Endothelial cell of umbilical vein (primary cell): ENCODE results near the gene KIF3A. TPM values are rescaled to one million over a fixed set of nuclear protein-coding genes. Genes with fewer than 3 reads are reported as not detected.

Source experiments
- BruUV-seq: library from RNA; stranded (reverse); fragments of 400-500 nt; replicated peaks from 2 replicates; lab custom pipeline; 2021; lab: Mats Ljungman, UMichigan
- CTCF ChIA-PET: fragments of 300-600, 350-600 bp; sonication (Branson Sonifier 250); formaldehyde crosslinking; loops from one replicate; lab custom pipeline; 2021; ENCODE audit warnings: antibody characterized with exemption, inconsistent platforms; lab: Charles Lee
- POLR2A ChIA-PET: fragments of 300-600, 350-600 bp; sonication (Branson Sonifier 250); formaldehyde crosslinking; loops from one replicate; lab custom pipeline; 2021; ENCODE audit warnings: antibody characterized with exemption, inconsistent platforms; lab: Charles Lee
- DNase-seq: peaks from one replicate; pipeline ENCODE4 v3.0.0-alpha.2; 2011; ENCODE audit warnings: low read depth, low spot score
- FAIRE-seq: peaks from 2 replicates; lab custom pipeline; 2011; peaks lifted over from hg19 to GRCh38; lab: Jason Lieb, UNC
- H2AFZ ChIP-seq: 2 replicates; pipeline ENCODE4 v1.6.0; 2012; ENCODE audit warnings: low read depth, low read length, control low read depth, inconsistent platforms
- H3K27ac ChIP-seq: 2 replicates; pipeline ENCODE4 v1.5.1; 2011; ENCODE audit warnings: low read depth, mild to moderate bottlenecking, control low read depth, low read length, moderate library complexity; ENCODE audit not compliant: insufficient read depth
- H3K27me3 ChIP-seq, 2 experiments: 2 replicates each; pipeline versions ENCODE4 v1.6.0 to v1.6.1; 2011; ENCODE audit warnings: low read length in 2 of 2, mixed read lengths in 1 of 2; ENCODE audit not compliant: control insufficient read depth in 2 of 2, insufficient read depth in 2 of 2
- H3K36me3 ChIP-seq, 2 experiments: 2 replicates in 1 of 2; 3 replicates in 1 of 2; pipeline ENCODE4 v1.5.1; 2011; ENCODE audit warnings: low read length in 2 of 2, mild to moderate bottlenecking in 1 of 2, moderate library complexity in 1 of 2; ENCODE audit not compliant: control insufficient read depth in 2 of 2, insufficient read depth in 2 of 2; ENCODE audit errors: extremely low read depth in 1 of 2
- H3K4me1 ChIP-seq: 3 replicates; pipeline ENCODE4 v1.5.1; 2011; ENCODE audit warnings: mild to moderate bottlenecking, low read length; ENCODE audit not compliant: control insufficient read depth, insufficient read depth; ENCODE audit errors: extremely low read depth
- H3K4me2 ChIP-seq: 2 replicates; pipeline ENCODE4 v1.6.1; 2011; ENCODE audit warnings: low read length, control low read depth, mixed read lengths; ENCODE audit not compliant: insufficient read depth
- H3K4me3 ChIP-seq, 3 experiments: fragments of 200-600 bp in 1 of 3; sonication (generic), shearing (Covaris generic) in 1 of 3; replicated peaks in 1 of 3; 2 replicates each; pipeline ENCODE4 v1.5.1; 2011 to 2016; ENCODE audit warnings: control low read depth in 3 of 3, low read length in 3 of 3, mild to moderate bottlenecking in 2 of 3, inconsistent platforms in 1 of 3, low read depth in 1 of 3, moderate library complexity in 1 of 3; ENCODE audit not compliant: insufficient read depth in 1 of 3
- H3K79me2 ChIP-seq: 2 replicates; pipeline ENCODE4 v1.6.0; 2012; ENCODE audit warnings: low read length, inconsistent platforms; ENCODE audit not compliant: control insufficient read depth, insufficient read depth
- H3K9ac ChIP-seq: replicated peaks from 2 replicates; pipeline ENCODE3; 2011; ENCODE audit warnings: low read length, control low read depth; ENCODE audit not compliant: insufficient read depth; ENCODE audit errors: extremely low read depth
- H3K9me1 ChIP-seq: replicated peaks from 3 replicates; pipeline ENCODE4 v1.6.0; 2011; ENCODE audit warnings: mild to moderate bottlenecking, low read length; ENCODE audit not compliant: control insufficient read depth, insufficient read depth; ENCODE audit errors: extremely low read depth
- H3K9me3 ChIP-seq: replicated peaks from 2 replicates; pipeline ENCODE4 v1.5.1; 2012; ENCODE audit warnings: low read length, inconsistent platforms; ENCODE audit not compliant: control insufficient read depth, insufficient read depth
- H4K20me1 ChIP-seq: replicated peaks from 2 replicates; pipeline ENCODE3; 2011; ENCODE audit warnings: mild to moderate bottlenecking, low read length; ENCODE audit not compliant: control insufficient read depth, insufficient read depth; ENCODE audit errors: extremely low read depth
- CTCF ChIP-seq, 2 donors: IDR thresholded peaks; 1 replicate in 1 of 2; 2 replicates in 1 of 2; pipeline ENCODE4 v1.5.1; 2011; ENCODE audit warnings: low read length in 2 of 2, mild to moderate bottlenecking in 2 of 2, moderate library complexity in 2 of 2, control low read depth in 1 of 2, inconsistent platforms in 1 of 2, low read depth in 1 of 2; ENCODE audit not compliant: insufficient read depth in 1 of 2; ENCODE audit errors: extremely low read depth in 1 of 2
- EZH2 ChIP-seq: IDR thresholded peaks from 2 replicates; pipeline ENCODE4 v1.6.1; 2012; ENCODE audit warnings: borderline replicate concordance, low read depth, mild to moderate bottlenecking, moderate library complexity, low read length, inconsistent platforms; ENCODE audit not compliant: severe bottlenecking
- FOS ChIP-seq: IDR thresholded peaks from 2 replicates; pipeline ENCODE4 v1.6.1; 2011; ENCODE audit warnings: mild to moderate bottlenecking, low read length, moderate library complexity, borderline replicate concordance; ENCODE audit not compliant: insufficient read depth
- GATA2 ChIP-seq: IDR thresholded peaks from 2 replicates; pipeline ENCODE4 v1.7.0; 2011; ENCODE audit warnings: low read depth, mild to moderate bottlenecking, moderate library complexity, mixed read lengths, low read length; ENCODE audit not compliant: insufficient read length, insufficient read depth
- JUN ChIP-seq: IDR thresholded peaks from 2 replicates; pipeline ENCODE4 v1.6.1; 2011; ENCODE audit warnings: borderline replicate concordance, low read depth; ENCODE audit not compliant: insufficient read length, insufficient read depth
- MAX ChIP-seq: IDR thresholded peaks from 2 replicates; pipeline ENCODE4 v1.6.1; 2011; ENCODE audit not compliant: insufficient read depth, insufficient read length
- MYC ChIP-seq: IDR thresholded peaks from one replicate; pipeline ENCODE4 v1.6.1; 2011; ENCODE audit warnings: mild to moderate bottlenecking, low read depth, low read length
- POLR2A ChIP-seq: IDR thresholded peaks from 2 replicates; pipeline ENCODE4 v1.6.1; 2012; ENCODE audit warnings: low read depth, mild to moderate bottlenecking, control low read depth, low read length
- POLR2AphosphoS5 ChIP-seq: IDR thresholded peaks from 2 replicates; pipeline ENCODE4 v1.6.1; 2012; ENCODE audit warnings: low read depth, mild to moderate bottlenecking, control low read depth, low read length, moderate library complexity; ENCODE audit not compliant: insufficient read depth
- dilution Hi-C: fragments of 300-500 bp; cut with MboI; formaldehyde crosslinking; loops from one replicate; pipeline ENCODE4 v1.15.0; 2019; ENCODE audit warnings: low sequenced_read_pairs; ENCODE audit not compliant: extremely low pct_ligation_motif_present
- intact Hi-C: fragments of 100-400 bp; cut with micrococcal nuclease; formaldehyde crosslinking; loops from one replicate; pipeline ENCODE4 v1.10.0; 2022
- polyA plus RNA-seq, 4 experiments: library from polyadenylated mRNA; depleted of rRNA in 3 of 4; stranded (reverse) in 3 of 4; unstranded in 1 of 4; fragments of >200 nt; gene quantifications; 2 replicates each; pipeline versions ENCODE4 v1.2.1 to v1.2.3, GENCODE V29; 2011 to 2012; ENCODE audit warnings: missing spikeins in 1 of 4
- total RNA-seq: library from RNA; stranded (reverse); gene quantifications from 2 replicates; pipeline ENCODE4 v1.2.3, GENCODE V29; 2021

The KIF3A gene
- total and polyA plus RNA-seq, 2 donors (not counting 3 experiments of a cell fraction or from before 2014, with no cell fraction given) = 3.3 to 11.2 TPM

DNA sequence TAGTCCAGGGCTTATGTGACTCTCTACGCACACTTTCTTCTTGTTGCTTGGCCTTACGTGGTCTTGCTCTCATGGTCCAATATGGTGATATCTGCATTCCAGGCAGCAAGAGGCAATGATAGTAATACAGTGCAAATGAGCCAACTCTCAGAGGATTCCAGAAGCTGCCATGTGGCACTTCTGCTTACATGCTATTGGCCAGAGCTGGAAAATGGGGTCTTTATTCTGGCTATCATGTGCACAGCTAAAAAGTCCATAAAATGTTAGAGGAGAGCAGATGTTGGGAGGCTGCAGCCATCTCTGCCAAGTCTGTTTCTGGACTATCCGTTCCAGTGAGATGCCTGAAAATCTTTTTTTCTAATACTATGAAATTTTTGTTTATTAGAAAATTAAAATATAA, 42.6 kb upstream of the KIF3A start:
- H3K9me1 ChIP-seq = no peaks in the 10 kb centered on the region
- intact Hi-C loops = no loop called here
- dilution Hi-C loops = no loop called here
- DNase-seq (no peak), FAIRE-seq (no peak)
- TF ChIP-seq EZH2 (no peak), POLR2AphosphoS5 (no peak), CTCF (IDR thresholded peaks at IDR 0.05; ENCODE audit: extremely low read depth in 1 of 2, insufficient read depth in 1 of 2, low read depth in 1 of 2, low read length in 2 of 2) (no peak), MAX (no peak), MYC (no peak), GATA2 (no peak), FOS (no peak), POLR2A (no peak), JUN (no peak)
- POLR2A ChIA-PET = no interaction called here
- no peak overlapping the region for H3K4me3 ChIP-seq
- H4K20me1 ChIP-seq = no peaks in the 10 kb centered on the region
- peaks cover 13% of the 10 kb centered on the region for H3K79me2 ChIP-seq
- BruUV-seq = no TSS peak
- H3K4me1 ChIP-seq = peaks cover 28% of the 10 kb centered on the region
- no peak overlapping the region for H3K9ac ChIP-seq
- H3K27me3 ChIP-seq = no peaks in the 10 kb centered on the region
- H3K36me3 ChIP-seq = no peaks in the 10 kb centered on the region
- no peak overlapping the region for H2AFZ ChIP-seq
- no peak overlapping the region for H3K27ac ChIP-seq
- no peaks in the 10 kb centered on the region for H3K9me3 ChIP-seq
- CTCF ChIA-PET = no interaction called here
- H3K4me2 ChIP-seq = no peak overlapping the region
